GM12878 (cell line): ENCODE measurements around the gene IGF2BP2. TPM values are rescaled to one million over a fixed set of nuclear protein-coding genes. Genes with fewer than 3 reads are reported as not detected.

Source experiments
- ATAC-seq: fragments of 200-7000 bp; cut with Tn5 transposase; 3 replicates; pipeline ENCODE4 v1.9.1; 2020; ENCODE audit warnings: mild to moderate bottlenecking, moderate library complexity
- BruUV-seq: library from RNA; stranded (reverse); fragments of 400-500 nt; replicated peaks from 2 replicates; lab custom pipeline; 2021; lab: Mats Ljungman, UMichigan
- CTCF ChIA-PET: fragments of 300-600 bp; sonication (Branson Sonifier 250); formaldehyde crosslinking; extraction: SDS; loops from one replicate; lab custom pipeline; 2021; ENCODE audit warnings: inconsistent platforms; lab: Yijun Ruan, JAX
- POLR2A ChIA-PET: fragments of 350-600 bp; formaldehyde crosslinking; extraction: SDS; loops from one replicate; lab custom pipeline; 2021; ENCODE audit warnings: inconsistent platforms; lab: Charles Lee
- RAD21 ChIA-PET: fragments of 300-600 bp; sonication (Branson Sonifier 250); formaldehyde crosslinking; loops from one replicate; lab custom pipeline; 2023; ENCODE audit warnings: antibody characterized with exemption; ENCODE audit not compliant: unreplicated experiment; lab: Charles Lee
- SMC1A ChIA-PET: fragments of 300-600 bp; sonication (Branson Sonifier 250); formaldehyde crosslinking; loops from one replicate; lab custom pipeline; 2023; ENCODE audit not compliant: unreplicated experiment, uncharacterized antibody; lab: Charles Lee
- DNase-seq: peaks from one replicate; pipeline ENCODE4 v3.0.0-alpha.2; 2011; ENCODE audit warnings: low read depth, low spot score
- FAIRE-seq: peaks from 3 replicates; lab custom pipeline; 2011; peaks lifted over from hg19 to GRCh38; lab: Jason Lieb, UNC
- H2AFZ ChIP-seq: 2 replicates; pipeline ENCODE4 v1.6.0; 2011; ENCODE audit warnings: low read depth, low read length, control low read depth; ENCODE audit not compliant: control insufficient read depth
- H3K27ac ChIP-seq: 2 replicates; pipeline ENCODE4 v1.5.1; 2011; ENCODE audit warnings: control low read depth; ENCODE audit not compliant: control insufficient read depth, insufficient read depth
- H3K27me3 ChIP-seq, 2 experiments: replicated peaks in 1 of 2; 2 replicates each; pipeline versions ENCODE4 v1.6.0 to v1.6.1; 2011; ENCODE audit warnings: low read length in 1 of 2; ENCODE audit not compliant: control insufficient read depth in 2 of 2, insufficient read depth in 2 of 2
- H3K36me3 ChIP-seq, 2 experiments: 2 replicates each; pipeline ENCODE4 v1.5.1; 2011; ENCODE audit warnings: low read length in 1 of 2; ENCODE audit not compliant: control insufficient read depth in 2 of 2, insufficient read depth in 2 of 2
- H3K4me1 ChIP-seq: 2 replicates; pipeline ENCODE4 v1.6.1; 2011; ENCODE audit warnings: mild to moderate bottlenecking, low read length, moderate library complexity, mixed read lengths; ENCODE audit not compliant: control insufficient read depth, insufficient read depth
- H3K4me2 ChIP-seq: 2 replicates; pipeline ENCODE4 v1.6.0; 2011; ENCODE audit warnings: control low read depth; ENCODE audit not compliant: control insufficient read depth, insufficient read depth
- H3K4me3 ChIP-seq: fragments of 200-600 bp; sonication (generic); 2 replicates; pipeline ENCODE4 v1.5.1; 2016
- H3K79me2 ChIP-seq: 2 replicates; pipeline ENCODE4 v1.6.0; 2011; ENCODE audit warnings: low read length; ENCODE audit not compliant: control insufficient read depth, insufficient read depth
- H3K9ac ChIP-seq: 2 replicates; pipeline ENCODE4 v1.8.0; 2011; ENCODE audit warnings: low read length, control low read depth, mixed read lengths; ENCODE audit not compliant: control insufficient read depth, insufficient read depth
- H3K9me3 ChIP-seq: replicated peaks from 3 replicates; pipeline ENCODE4 v1.5.1; 2011; ENCODE audit warnings: mild to moderate bottlenecking, low read length; ENCODE audit not compliant: control insufficient read depth, insufficient read depth
- H4K20me1 ChIP-seq: 2 replicates; pipeline ENCODE4 v1.6.0; 2011; ENCODE audit not compliant: control insufficient read depth, insufficient read depth
- DPF2 ChIP-seq: fragments of 450-650 bp; IDR thresholded peaks from 2 replicates; pipeline ENCODE4 v1.6.1; 2017; ENCODE audit warnings: mild to moderate bottlenecking
- JUND ChIP-seq: IDR thresholded peaks from 2 replicates; pipeline ENCODE4 v1.6.1; 2012; ENCODE audit warnings: low read depth, mild to moderate bottlenecking, low read length, improper control_type of control experiment, moderate library complexity
- KLF5 ChIP-seq: fragments of 450-650 bp; IDR thresholded peaks from 2 replicates; pipeline ENCODE4 v1.6.1; 2014; ENCODE audit warnings: mild to moderate bottlenecking; ENCODE audit not compliant: partially characterized antibody
- MYB ChIP-seq: fragments of 150-350 bp; IDR thresholded peaks from 2 replicates; pipeline ENCODE4 v1.6.1; 2014; ENCODE audit warnings: mild to moderate bottlenecking, low read depth, low read length, borderline replicate concordance
- SIN3A ChIP-seq: IDR thresholded peaks from 2 replicates; pipeline ENCODE4 v1.6.1; 2012; ENCODE audit warnings: low read depth, low read length, improper control_type of control experiment
- SMAD5 ChIP-seq: IDR thresholded peaks from 2 replicates; pipeline ENCODE4 v1.6.1; 2016; ENCODE audit warnings: antibody characterized with exemption, low read depth
- TAF1 ChIP-seq: IDR thresholded peaks from 2 replicates; pipeline ENCODE4 v1.6.1; 2011; ENCODE audit warnings: mild to moderate bottlenecking, low read depth, low read length, borderline replicate concordance
- WGBS: methylation state at CpG from one replicate; pipeline ENCODE4 v1.1.6; 2016; ENCODE audit warnings: low lambda C conversion rate; ENCODE audit not compliant: insufficient replicate concordance, insufficient coverage; ENCODE audit errors: missing lambda C conversion rate; 5-methylcytosine and 5-hydroxymethylcytosine counted together
- in situ Hi-C: fragments of 300-500 bp; cut with MboI; formaldehyde crosslinking; loops from 9 replicates; pipeline ENCODE4 v1.14.3; 2018; ENCODE audit warnings: mixed read lengths
- intact Hi-C: fragments of 100-400 bp; cut with micrococcal nuclease; formaldehyde crosslinking; loops from one replicate; pipeline ENCODE4 v1.14.2; 2022; ENCODE audit not compliant: unreplicated experiment
- polyA plus RNA-seq, 11 experiments: library from polyadenylated mRNA; depleted of rRNA in 4 of 11; unstranded in 6 of 11; stranded (reverse) in 5 of 11; fragments of >200 nt; fragmentation: Nextera tagmentation in 4 of 11; fragmentation: Illumina TruSeq in 1 of 11; extraction: Ambion mirVana in 4 of 11; extraction: Trizol in 1 of 11; gene quantifications; 1 replicate in 1 of 11; 2 replicates in 10 of 11; pipeline versions ENCODE4 v1.2.1 to v1.2.3, GENCODE V29; 2011 to 2016; ENCODE audit warnings: inconsistent platforms in 2 of 11, missing spikeins in 2 of 11, low read depth in 1 of 11
- total RNA-seq, 4 experiments: library from RNA; depleted of rRNA in 3 of 4; stranded (reverse); fragments of >200 nt in 3 of 4; fragmentation: Illumina TruSeq in 1 of 4; extraction: Trizol in 1 of 4; gene quantifications; 2 replicates each; pipeline versions ENCODE4 v1.2.1 to v1.2.3, GENCODE V29; 2013 to 2021
- TF ChIP-seq, protein P1 (sequence below): IDR thresholded peaks from 2 replicates; pipeline ENCODE4 v1.6.1; 2012; ENCODE audit warnings: low read length, inconsistent platforms
- TF ChIP-seq, protein P2 (sequence below): fragments of 450-650 bp; IDR thresholded peaks from 2 replicates; pipeline ENCODE4 v1.6.1; 2017; ENCODE audit warnings: antibody characterized with exemption, mild to moderate bottlenecking, moderate library complexity
- TF ChIP-seq, protein P3 (sequence below): fragments of 450-650 bp; IDR thresholded peaks from 2 replicates; pipeline ENCODE4 v1.6.1; 2017; ENCODE audit warnings: mild to moderate bottlenecking

IGF2BP2 gene
- total and polyA plus RNA-seq, 10 of the 15 experiments (the other 5 are each of a cell fraction or from before 2014, with no cell fraction given): 0.25 to 0.72 TPM; not detected in 8

DNA sequence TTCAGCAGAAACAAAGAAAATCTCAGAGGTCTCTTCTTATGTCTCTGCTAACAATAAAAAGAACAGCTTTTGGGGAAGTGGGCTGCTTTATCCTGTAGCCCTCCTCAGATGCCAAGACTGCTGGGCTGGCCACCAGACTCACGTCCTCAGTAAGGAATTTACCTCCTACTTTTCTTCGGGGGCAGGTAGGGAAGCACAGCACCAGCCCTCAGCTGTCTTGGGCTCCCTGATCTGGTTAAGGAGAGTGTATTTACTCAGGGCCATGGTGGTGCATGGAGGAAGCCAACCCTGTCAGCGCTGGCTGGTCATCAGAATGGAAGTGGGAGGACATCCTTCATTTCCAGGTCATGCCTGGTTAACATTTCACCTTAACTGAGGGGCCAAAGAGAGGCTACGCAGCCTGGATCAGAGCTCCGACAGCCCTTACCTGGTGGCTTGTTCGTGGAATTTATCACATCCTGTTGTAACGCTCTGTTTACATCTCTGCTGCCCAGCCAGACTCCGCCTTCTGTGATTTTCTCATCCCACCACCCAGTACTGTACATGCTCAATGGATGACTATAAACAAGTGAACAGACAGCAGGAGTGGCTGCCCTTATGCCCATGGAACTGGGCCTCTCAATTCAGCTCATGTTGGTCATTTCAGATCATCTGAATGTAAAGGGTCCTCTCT lies 108.3 kb downstream of the IGF2BP2 start:
- no peak overlapping the region for H2AFZ ChIP-seq
- POLR2A ChIA-PET: no interaction called here
- no peaks in the 10 kb centered on the region for H4K20me1 ChIP-seq
- H3K79me2 ChIP-seq: no peaks in the 10 kb centered on the region
- 19% methylated on average over 8 of the region's 8 CpGs for WGBS
- intact Hi-C loops (no loop called here), in situ Hi-C loops (no loop called here)
- H3K27me3 ChIP-seq: peaks cover 0 to 4% of the 10 kb centered on the region in 2 experiments; a peak in 2 of 4 replicates
- ATAC-seq (no peak), DNase-seq (no peak), FAIRE-seq (no peak)
- no peaks in the 10 kb centered on the region; the same call in 2 of the 3 replicates for H3K9me3 ChIP-seq
- no peak overlapping the region for H3K27ac ChIP-seq
- BruUV-seq: no TSS peak
- CTCF ChIA-PET: no interaction called here
- RAD21 ChIA-PET: no interaction called here
- H3K36me3 ChIP-seq: no peaks in the 10 kb centered on the region
- no peaks in the 10 kb centered on the region for H3K4me1 ChIP-seq
- SMC1A ChIA-PET: no interaction called here
- no peak overlapping the region for H3K4me3 ChIP-seq
- TF ChIP-seq JUND: no peak
- no peak for TF ChIP-seq DPF2
- TF ChIP-seq KLF5: no peak
- TF ChIP-seq, protein P1, sequence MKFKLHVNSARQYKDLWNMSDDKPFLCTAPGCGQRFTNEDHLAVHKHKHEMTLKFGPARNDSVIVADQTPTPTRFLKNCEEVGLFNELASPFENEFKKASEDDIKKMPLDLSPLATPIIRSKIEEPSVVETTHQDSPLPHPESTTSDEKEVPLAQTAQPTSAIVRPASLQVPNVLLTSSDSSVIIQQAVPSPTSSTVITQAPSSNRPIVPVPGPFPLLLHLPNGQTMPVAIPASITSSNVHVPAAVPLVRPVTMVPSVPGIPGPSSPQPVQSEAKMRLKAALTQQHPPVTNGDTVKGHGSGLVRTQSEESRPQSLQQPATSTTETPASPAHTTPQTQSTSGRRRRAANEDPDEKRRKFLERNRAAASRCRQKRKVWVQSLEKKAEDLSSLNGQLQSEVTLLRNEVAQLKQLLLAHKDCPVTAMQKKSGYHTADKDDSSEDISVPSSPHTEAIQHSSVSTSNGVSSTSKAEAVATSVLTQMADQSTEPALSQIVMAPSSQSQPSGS: no peak
- TF ChIP-seq SIN3A: no peak
- no peak for TF ChIP-seq SMAD5
- TF ChIP-seq, protein P2, sequence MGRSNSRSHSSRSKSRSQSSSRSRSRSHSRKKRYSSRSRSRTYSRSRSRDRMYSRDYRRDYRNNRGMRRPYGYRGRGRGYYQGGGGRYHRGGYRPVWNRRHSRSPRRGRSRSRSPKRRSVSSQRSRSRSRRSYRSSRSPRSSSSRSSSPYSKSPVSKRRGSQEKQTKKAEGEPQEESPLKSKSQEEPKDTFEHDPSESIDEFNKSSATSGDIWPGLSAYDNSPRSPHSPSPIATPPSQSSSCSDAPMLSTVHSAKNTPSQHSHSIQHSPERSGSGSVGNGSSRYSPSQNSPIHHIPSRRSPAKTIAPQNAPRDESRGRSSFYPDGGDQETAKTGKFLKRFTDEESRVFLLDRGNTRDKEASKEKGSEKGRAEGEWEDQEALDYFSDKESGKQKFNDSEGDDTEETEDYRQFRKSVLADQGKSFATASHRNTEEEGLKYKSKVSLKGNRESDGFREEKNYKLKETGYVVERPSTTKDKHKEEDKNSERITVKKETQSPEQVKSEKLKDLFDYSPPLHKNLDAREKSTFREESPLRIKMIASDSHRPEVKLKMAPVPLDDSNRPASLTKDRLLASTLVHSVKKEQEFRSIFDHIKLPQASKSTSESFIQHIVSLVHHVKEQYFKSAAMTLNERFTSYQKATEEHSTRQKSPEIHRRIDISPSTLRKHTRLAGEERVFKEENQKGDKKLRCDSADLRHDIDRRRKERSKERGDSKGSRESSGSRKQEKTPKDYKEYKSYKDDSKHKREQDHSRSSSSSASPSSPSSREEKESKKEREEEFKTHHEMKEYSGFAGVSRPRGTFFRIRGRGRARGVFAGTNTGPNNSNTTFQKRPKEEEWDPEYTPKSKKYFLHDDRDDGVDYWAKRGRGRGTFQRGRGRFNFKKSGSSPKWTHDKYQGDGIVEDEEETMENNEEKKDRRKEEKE: no peak
- TF ChIP-seq MYB: no peak
- TF ChIP-seq TAF1: no peak
- TF ChIP-seq, protein P3, sequence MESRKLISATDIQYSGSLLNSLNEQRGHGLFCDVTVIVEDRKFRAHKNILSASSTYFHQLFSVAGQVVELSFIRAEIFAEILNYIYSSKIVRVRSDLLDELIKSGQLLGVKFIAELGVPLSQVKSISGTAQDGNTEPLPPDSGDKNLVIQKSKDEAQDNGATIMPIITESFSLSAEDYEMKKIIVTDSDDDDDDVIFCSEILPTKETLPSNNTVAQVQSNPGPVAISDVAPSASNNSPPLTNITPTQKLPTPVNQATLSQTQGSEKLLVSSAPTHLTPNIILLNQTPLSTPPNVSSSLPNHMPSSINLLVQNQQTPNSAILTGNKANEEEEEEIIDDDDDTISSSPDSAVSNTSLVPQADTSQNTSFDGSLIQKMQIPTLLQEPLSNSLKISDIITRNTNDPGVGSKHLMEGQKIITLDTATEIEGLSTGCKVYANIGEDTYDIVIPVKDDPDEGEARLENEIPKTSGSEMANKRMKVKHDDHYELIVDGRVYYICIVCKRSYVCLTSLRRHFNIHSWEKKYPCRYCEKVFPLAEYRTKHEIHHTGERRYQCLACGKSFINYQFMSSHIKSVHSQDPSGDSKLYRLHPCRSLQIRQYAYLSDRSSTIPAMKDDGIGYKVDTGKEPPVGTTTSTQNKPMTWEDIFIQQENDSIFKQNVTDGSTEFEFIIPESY: no peak
- no peak overlapping the region for H3K4me2 ChIP-seq
- no peak overlapping the region for H3K9ac ChIP-seq
